Mesenchymal stem cell (in vitro differentiated cells and primary cell): ENCODE results near the gene S100A5.
A peak's percentile ranks its signal among the peaks of the same experiment; 100 is the strongest.

Source experiments
- DNase-seq: peaks from one replicate; pipeline ENCODE4 v3.0.0-alpha.2; 2013
- H2AFZ ChIP-seq: one replicate; pipeline ENCODE4 v1.6.1; 2013; ENCODE audit warnings: low read depth, mild to moderate bottlenecking, control low read depth, inconsistent platforms, low read length, moderate library complexity
- H2AK5ac ChIP-seq: 2 replicates; pipeline ENCODE4 v1.6.1; 2013; ENCODE audit warnings: low read length, moderate library complexity, mild to moderate bottlenecking, inconsistent platforms; ENCODE audit not compliant: severe bottlenecking
- H2BK120ac ChIP-seq: one replicate; pipeline ENCODE4 v1.6.1; 2013; ENCODE audit warnings: low read depth, mild to moderate bottlenecking, inconsistent platforms, low read length, moderate library complexity
- H2BK12ac ChIP-seq, 2 experiments: one replicate each; pipeline ENCODE4 v1.6.1; 2013; ENCODE audit warnings: inconsistent platforms in 2 of 2, low read length in 2 of 2, mild to moderate bottlenecking in 2 of 2, moderate library complexity in 2 of 2, control low read depth in 1 of 2
- H2BK15ac ChIP-seq: one replicate; pipeline ENCODE4 v1.6.1; 2013; ENCODE audit warnings: mild to moderate bottlenecking, low read depth, inconsistent platforms; ENCODE audit not compliant: poor library complexity, severe bottlenecking
- H2BK5ac ChIP-seq: 2 replicates; pipeline ENCODE4 v1.6.1; 2013; ENCODE audit warnings: low read depth, mild to moderate bottlenecking, low read length, control low read depth, inconsistent platforms; ENCODE audit not compliant: poor library complexity, severe bottlenecking
- H3K14ac ChIP-seq, 2 experiments: one replicate each; pipeline ENCODE4 v1.6.1; 2013; ENCODE audit warnings: inconsistent platforms in 2 of 2, low read length in 2 of 2, control low read depth in 1 of 2, mild to moderate bottlenecking in 1 of 2, moderate library complexity in 1 of 2
- H3K18ac ChIP-seq, 2 experiments: one replicate each; pipeline ENCODE4 v1.6.1; 2013; ENCODE audit warnings: inconsistent platforms in 2 of 2, low read length in 2 of 2, control low read depth in 1 of 2, low read depth in 1 of 2, mild to moderate bottlenecking in 1 of 2
- H3K23ac ChIP-seq, 2 experiments: one replicate each; pipeline ENCODE4 v1.6.1; 2013; ENCODE audit warnings: inconsistent platforms in 2 of 2, low read length in 2 of 2, mild to moderate bottlenecking in 2 of 2, moderate library complexity in 2 of 2, control low read depth in 1 of 2
- H3K27ac ChIP-seq: 2 replicates; pipeline ENCODE4 v1.5.1; 2013; ENCODE audit warnings: mild to moderate bottlenecking, moderate library complexity, low read length, control low read depth, inconsistent platforms; ENCODE audit not compliant: poor library complexity, severe bottlenecking
- H3K27me3 ChIP-seq, 2 experiments: 2 replicates each; pipeline versions ENCODE4 v1.6.1 to v1.7.0; 2013; ENCODE audit warnings: low read length in 2 of 2, mild to moderate bottlenecking in 2 of 2, moderate library complexity in 2 of 2, control low read depth in 1 of 2, inconsistent platforms in 1 of 2; ENCODE audit not compliant: control insufficient read depth in 1 of 2, insufficient read depth in 1 of 2
- H3K36me3 ChIP-seq, 2 experiments: 2 replicates each; pipeline versions ENCODE4 v1.6.1 to v1.7.0; 2013; ENCODE audit warnings: low read length in 2 of 2, control low read depth in 1 of 2, inconsistent platforms in 1 of 2, low read depth in 1 of 2, mild to moderate bottlenecking in 1 of 2; ENCODE audit not compliant: insufficient read depth in 2 of 2, control insufficient read depth in 1 of 2
- H3K4ac ChIP-seq, 2 experiments: one replicate each; pipeline ENCODE4 v1.6.1; 2013; ENCODE audit warnings: inconsistent platforms in 2 of 2, low read length in 2 of 2, mild to moderate bottlenecking in 2 of 2, moderate library complexity in 2 of 2, control low read depth in 1 of 2, low read depth in 1 of 2
- H3K4me1 ChIP-seq: 2 replicates; pipeline ENCODE4 v1.6.1; 2013; ENCODE audit warnings: low read depth, low read length, control low read depth; ENCODE audit not compliant: control insufficient read depth, insufficient read depth
- H3K4me2 ChIP-seq: 2 replicates; pipeline ENCODE4 v1.6.1; 2013; ENCODE audit warnings: low read length, mild to moderate bottlenecking, inconsistent platforms; ENCODE audit not compliant: poor library complexity, severe bottlenecking
- H3K4me3 ChIP-seq, 2 experiments: 2 replicates each; pipeline versions ENCODE4 v1.5.1 to v1.7.0; 2013; ENCODE audit warnings: low read length in 2 of 2, mild to moderate bottlenecking in 2 of 2, control low read depth in 1 of 2, low read depth in 1 of 2; ENCODE audit not compliant: insufficient read depth in 1 of 2
- H3K79me1 ChIP-seq: replicated peaks from 2 replicates; pipeline ENCODE4 v1.6.1; 2013; ENCODE audit warnings: mild to moderate bottlenecking, control low read depth, low read length, inconsistent platforms; ENCODE audit not compliant: poor library complexity, severe bottlenecking
- H3K9ac ChIP-seq: 2 replicates; pipeline ENCODE4 v1.7.0; 2013; ENCODE audit warnings: mild to moderate bottlenecking, low read length, moderate library complexity
- H3K9me3 ChIP-seq: 2 replicates; pipeline ENCODE4 v1.7.0; 2013; ENCODE audit warnings: mild to moderate bottlenecking, low read length; ENCODE audit not compliant: control insufficient read depth
- H4K8ac ChIP-seq: one replicate; pipeline ENCODE4 v1.6.1; 2013; ENCODE audit warnings: inconsistent platforms, mild to moderate bottlenecking, low read length, moderate library complexity
- H4K91ac ChIP-seq: one replicate; pipeline ENCODE4 v1.6.1; 2013; ENCODE audit warnings: mild to moderate bottlenecking, low read length, inconsistent platforms
- WGBS: methylation state at CpG from one replicate; pipeline ENCODE4 v1.1.7; 2013; ENCODE audit warnings: mixed read lengths; 5-methylcytosine and 5-hydroxymethylcytosine counted together

Gene S100A5

GRCh38 chr1:153505576-153505975 lies 35.2 kb downstream of the S100A5 start:
- no peaks in the 10 kb centered on the region for H3K9me3 ChIP-seq
- H3K4me3 ChIP-seq: no peak overlapping the region
- peak overlapping the region in 1 of 2 experiments; percentile 46 for H3K18ac ChIP-seq
- H3K4ac ChIP-seq: no peak overlapping the region
- H3K23ac ChIP-seq: no peak overlapping the region
- no peaks in the 10 kb centered on the region for H3K36me3 ChIP-seq
- H3K14ac ChIP-seq: no peak overlapping the region
- H3K4me1 ChIP-seq: peaks cover 18% of the 10 kb centered on the region
- no peak overlapping the region for H2BK15ac ChIP-seq
- H2BK120ac ChIP-seq: no peak overlapping the region
- H2AFZ ChIP-seq: no peak overlapping the region
- DNase-seq: no peak
- 100% methylated on average over 1 of the region's 1 CpG for WGBS
- H2AK5ac ChIP-seq: no peak overlapping the region
- no peak overlapping the region for H4K8ac ChIP-seq
- no peaks in the 10 kb centered on the region for H3K27me3 ChIP-seq
- no peak overlapping the region for H3K9ac ChIP-seq
- no peak overlapping the region for H2BK12ac ChIP-seq
- no peak overlapping the region for H2BK5ac ChIP-seq
- H4K91ac ChIP-seq: no peak overlapping the region
- H3K27ac ChIP-seq: no peak overlapping the region
- H3K79me1 ChIP-seq: no peaks in the 10 kb centered on the region
- H3K4me2 ChIP-seq: no peak overlapping the region

- no peaks in the 10 kb centered on the region for H3K79me1 ChIP-seq
- H2BK15ac ChIP-seq: no peak overlapping the region
- H2BK5ac ChIP-seq: no peak overlapping the region
- peaks cover 18% of the 10 kb centered on the region for H3K4me1 ChIP-seq
- no peaks in the 10 kb centered on the region for H3K9me3 ChIP-seq
- no peak overlapping the region for H3K4ac ChIP-seq
- H4K8ac ChIP-seq: no peak overlapping the region
- peaks cover 0 to 2% of the 10 kb centered on the region in 2 experiments for H3K27me3 ChIP-seq
- no peak overlapping the region for H4K91ac ChIP-seq
- H2AK5ac ChIP-seq: no peak overlapping the region
- H2BK12ac ChIP-seq: no peak overlapping the region
- no peak overlapping the region for H3K23ac ChIP-seq
- H3K18ac ChIP-seq: no peak overlapping the region
- WGBS: 100% methylated on average over 1 of the region's 3 CpGs
- no peak overlapping the region for H3K4me2 ChIP-seq
- H2BK120ac ChIP-seq: no peak overlapping the region
- no peak overlapping the region for H3K14ac ChIP-seq
- H2AFZ ChIP-seq: no peak overlapping the region
- no peak overlapping the region for H3K27ac ChIP-seq
- H3K36me3 ChIP-seq: no peaks in the 10 kb centered on the region
- H3K4me3 ChIP-seq: no peak overlapping the region
- DNase-seq: no peak
- no peak overlapping the region for H3K9ac ChIP-seq
These were observed 37.0 kb downstream of the S100A5 start for GRCh38 chr1:153503766-153504165.

- Histone ChIP-seq H3K27ac (no peak overlapping the region), H3K27me3 (peaks cover 0 to 6% of the 10 kb centered on the region in 2 experiments), H2BK15ac (no peak overlapping the region), H2AK5ac (no peak overlapping the region), H3K14ac (no peak overlapping the region), H3K4ac (no peak overlapping the region), H3K4me2 (no peak overlapping the region), H2BK5ac (no peak overlapping the region), H4K91ac (no peak overlapping the region), H3K4me1 (no peaks in the 10 kb centered on the region), H3K18ac (no peak overlapping the region), H3K9me3 (no peaks in the 10 kb centered on the region), H2AFZ (no peak overlapping the region), H3K4me3 (no peak overlapping the region), H3K36me3 (no peaks in the 10 kb centered on the region), H2BK120ac (no peak overlapping the region), H3K23ac (no peak overlapping the region), H4K8ac (no peak overlapping the region), H2BK12ac (no peak overlapping the region), H3K79me1 (no peaks in the 10 kb centered on the region), H3K9ac (no peak overlapping the region)
- DNase-seq: no peak
- 3% methylated on average over 2 of the region's 2 CpGs for WGBS
These were observed 42.0 kb downstream of the S100A5 start for GRCh38 chr1:153498746-153499145.

GRCh38 chr1:153495536-153495935 lies 45.2 kb downstream of the S100A5 start:
- no peaks in the 10 kb centered on the region for H3K9me3 ChIP-seq
- H3K4ac ChIP-seq: no peak overlapping the region
- no peak overlapping the region for H2BK120ac ChIP-seq
- H3K23ac ChIP-seq: no peak overlapping the region
- H3K79me1 ChIP-seq: no peaks in the 10 kb centered on the region
- H2BK15ac ChIP-seq: no peak overlapping the region
- H3K27me3 ChIP-seq: peaks cover 0 to 14% of the 10 kb centered on the region in 2 experiments
- H2AFZ ChIP-seq: no peak overlapping the region
- H2AK5ac ChIP-seq: no peak overlapping the region
- no peak overlapping the region for H4K8ac ChIP-seq
- no peak overlapping the region for H3K18ac ChIP-seq
- no peak overlapping the region for H3K9ac ChIP-seq
- H4K91ac ChIP-seq: no peak overlapping the region
- no peaks in the 10 kb centered on the region for H3K36me3 ChIP-seq
- H3K4me3 ChIP-seq: no peak overlapping the region
- no peaks in the 10 kb centered on the region for H3K4me1 ChIP-seq
- no peak overlapping the region for H3K4me2 ChIP-seq
- no peak overlapping the region for H3K14ac ChIP-seq
- H3K27ac ChIP-seq: no peak overlapping the region
- H2BK12ac ChIP-seq: no peak overlapping the region
- WGBS: 74% methylated on average over 6 of the region's 6 CpGs
- DNase-seq: no peak
- H2BK5ac ChIP-seq: no peak overlapping the region
